Smooth muscle cell (in vitro differentiated cells): ENCODE measurements around the gene NTN5. TPM values are rescaled to one million over a fixed set of nuclear protein-coding genes. Genes with fewer than 3 reads are reported as not detected.
"Not testable (repeated sequence)": the region's sequence is repeated elsewhere in the genome, so short reads cannot be mapped to it uniquely, and the experiment has no call there.

ENCODE experiments used
- DNase-seq: peaks from one replicate; lab custom pipeline; 2025; ENCODE audit not compliant: unreplicated experiment; lab: John Stamatoyannopoulos, UW
- H2AFZ ChIP-seq: fragments of 200-600 bp; sonication (generic); 2 replicates; pipeline ENCODE4 v1.6.0; 2016; ENCODE audit warnings: antibody characterized with exemption, low read depth, mild to moderate bottlenecking
- H3F3A ChIP-seq: fragments of 200-600 bp; sonication (generic); 2 replicates; pipeline ENCODE4 v1.6.0; 2017; ENCODE audit warnings: antibody characterized with exemption, low read depth
- H3K27ac ChIP-seq: fragments of 200-600 bp; sonication (generic); 2 replicates; pipeline ENCODE4 v1.5.1; 2016; ENCODE audit warnings: low read depth, mild to moderate bottlenecking
- H3K27me3 ChIP-seq: fragments of 200-600 bp; sonication (generic); 2 replicates; pipeline ENCODE4 v1.6.1; 2016; ENCODE audit warnings: low read depth, mild to moderate bottlenecking
- H3K36me3 ChIP-seq: fragments of 200-600 bp; sonication (generic); 2 replicates; pipeline ENCODE4 v1.5.1; 2016; ENCODE audit warnings: low read depth
- H3K4me1 ChIP-seq: fragments of 200-600 bp; sonication (generic); 2 replicates; pipeline ENCODE4 v1.5.1; 2016; ENCODE audit warnings: low read depth
- H3K4me2 ChIP-seq: fragments of 200-600 bp; sonication (generic); 2 replicates; pipeline ENCODE4 v1.6.0; 2016; ENCODE audit warnings: mild to moderate bottlenecking
- H3K4me3 ChIP-seq: fragments of 200-600 bp; sonication (generic); 2 replicates; pipeline ENCODE4 v1.5.1; 2016; ENCODE audit warnings: mild to moderate bottlenecking
- H3K79me2 ChIP-seq: fragments of 200-600 bp; sonication (generic); 2 replicates; pipeline ENCODE4 v1.6.0; 2016; ENCODE audit warnings: low read depth, mild to moderate bottlenecking
- H3K9ac ChIP-seq: fragments of 200-600 bp; sonication (generic); 2 replicates; pipeline ENCODE4 v1.6.0; 2016; ENCODE audit warnings: low read depth
- H3K9me3 ChIP-seq: fragments of 200-600 bp; sonication (generic); replicated peaks from 2 replicates; pipeline ENCODE4 v1.5.1; 2016; ENCODE audit warnings: low read depth
- H4K20me1 ChIP-seq: fragments of 200-600 bp; sonication (generic); 2 replicates; pipeline ENCODE4 v1.6.0; 2016; ENCODE audit warnings: low read depth
- CTCF ChIP-seq: fragments of 200-600 bp; sonication (generic); IDR thresholded peaks from 2 replicates; pipeline ENCODE4 v1.5.1; 2017; ENCODE audit warnings: borderline replicate concordance, mild to moderate bottlenecking, antibody characterized with exemption; ENCODE audit not compliant: insufficient read depth, poor library complexity, severe bottlenecking
- WGBS: methylation state at CpG from one replicate; pipeline ENCODE4 v1.1.7; 2016; ENCODE audit warnings: low lambda C conversion rate; 5-methylcytosine and 5-hydroxymethylcytosine counted together
- polyA plus RNA-seq: library from polyadenylated mRNA; unstranded; fragments of >200 nt; fragmentation: Nextera tagmentation; extraction: Ambion mirVana; gene quantifications from 2 replicates; pipeline ENCODE4 v1.2.1, GENCODE V29; 2016
- total RNA-seq: library from RNA; depleted of rRNA; stranded (reverse); fragments of >200 nt; gene quantifications from 2 replicates; pipeline ENCODE4 v1.2.3, GENCODE V29; 2014

The NTN5 gene
- total and polyA plus RNA-seq, 2 experiments from 2014 or later: 0.22 TPM; not detected in 1

GRCh38 chr19:48683349-48683748, 10.5 kb upstream of the NTN5 start:
- H3K36me3 ChIP-seq: no peaks in the 10 kb centered on the region
- DNase-seq: no peak
- no peaks in the 10 kb centered on the region for H3F3A ChIP-seq
- H3K9me3 ChIP-seq: no peaks in the 10 kb centered on the region
- no peak overlapping the region for H3K4me2 ChIP-seq
- 96% methylated on average over 11 of the region's 11 CpGs for WGBS
- H3K79me2 ChIP-seq: no peaks in the 10 kb centered on the region
- no peak overlapping the region for H2AFZ ChIP-seq
- no peaks in the 10 kb centered on the region for H3K27me3 ChIP-seq
- H3K4me3 ChIP-seq: no peak overlapping the region
- TF ChIP-seq CTCF: no peak
- H3K4me1 ChIP-seq: no peaks in the 10 kb centered on the region
- peaks cover 5% of the 10 kb centered on the region for H4K20me1 ChIP-seq
- H3K27ac ChIP-seq: no peak overlapping the region
- H3K9ac ChIP-seq: no peak overlapping the region

GRCh38 chr19:48681127-48681470, 8.3 kb upstream of the NTN5 start:
- Histone ChIP-seq H3K9ac (no peak overlapping the region), H3K9me3 (no peaks in the 10 kb centered on the region), H4K20me1 (peaks cover 5% of the 10 kb centered on the region), H3K4me1 (no peaks in the 10 kb centered on the region), H3K4me2 (no peak overlapping the region), H3K36me3 (no peaks in the 10 kb centered on the region), H3K79me2 (no peaks in the 10 kb centered on the region), H3K27ac (peak overlapping the region; percentile 40), H3K27me3 (no peaks in the 10 kb centered on the region), H3F3A (no peaks in the 10 kb centered on the region), H2AFZ (no peak overlapping the region), H3K4me3 (no peak overlapping the region)
- WGBS: 40% methylated on average over 7 of the region's 7 CpGs
- TF ChIP-seq CTCF: no peak
- no peak for DNase-seq

- Histone ChIP-seq H4K20me1 (peaks cover 5% of the 10 kb centered on the region), H3K4me1 (no peaks in the 10 kb centered on the region), H3K9ac (no peak overlapping the region), H3K27ac (no peak overlapping the region), H2AFZ (no peak overlapping the region), H3F3A (no peaks in the 10 kb centered on the region), H3K36me3 (no peaks in the 10 kb centered on the region), H3K79me2 (no peaks in the 10 kb centered on the region), H3K4me3 (no peak overlapping the region), H3K4me2 (no peak overlapping the region), H3K27me3 (no peaks in the 10 kb centered on the region), H3K9me3 (no peaks in the 10 kb centered on the region)
- no peak for DNase-seq
- 90% methylated on average over 44 of the region's 45 CpGs for WGBS
- no peak for TF ChIP-seq CTCF
Measured at GRCh38 chr19:48680436-48681126, 7.8 kb upstream of the NTN5 start.

GRCh38 chr19:48680006-48680405, 7.2 kb upstream of the NTN5 start:
- not testable (repeated sequence) for H3K79me2 ChIP-seq, H2AFZ ChIP-seq, H3K9me3 ChIP-seq, H3K4me1 ChIP-seq, H3K36me3 ChIP-seq, DNase-seq, H3K4me2 ChIP-seq, H3K27me3 ChIP-seq, H3K9ac ChIP-seq, H3K4me3 ChIP-seq, H3K27ac ChIP-seq, H3F3A ChIP-seq, H4K20me1 ChIP-seq
- WGBS: 94% methylated on average over 18 of the region's 19 CpGs
